ENCODE results near the gene RGS14.

RGS14 gene, protein sequence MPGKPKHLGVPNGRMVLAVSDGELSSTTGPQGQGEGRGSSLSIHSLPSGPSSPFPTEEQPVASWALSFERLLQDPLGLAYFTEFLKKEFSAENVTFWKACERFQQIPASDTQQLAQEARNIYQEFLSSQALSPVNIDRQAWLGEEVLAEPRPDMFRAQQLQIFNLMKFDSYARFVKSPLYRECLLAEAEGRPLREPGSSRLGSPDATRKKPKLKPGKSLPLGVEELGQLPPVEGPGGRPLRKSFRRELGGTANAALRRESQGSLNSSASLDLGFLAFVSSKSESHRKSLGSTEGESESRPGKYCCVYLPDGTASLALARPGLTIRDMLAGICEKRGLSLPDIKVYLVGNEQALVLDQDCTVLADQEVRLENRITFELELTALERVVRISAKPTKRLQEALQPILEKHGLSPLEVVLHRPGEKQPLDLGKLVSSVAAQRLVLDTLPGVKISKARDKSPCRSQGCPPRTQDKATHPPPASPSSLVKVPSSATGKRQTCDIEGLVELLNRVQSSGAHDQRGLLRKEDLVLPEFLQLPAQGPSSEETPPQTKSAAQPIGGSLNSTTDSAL

GRCh38 chr5:177357459-177358351, at the start of gene RGS14:
RGS14 (plus strand) TSS chr5:177357924; CDS start chr5:177358025, 101 bp downstream.
- peak; percentile 56 for DNase-seq

- DNase-seq = no peak
Measured at GRCh38 chr5:177308740-177309139, 49.0 kb upstream of the RGS14 start.

GRCh38 chr5:177309351-177310191, 48.2 kb upstream of the RGS14 start:
- peak; percentile 77 for DNase-seq

DNA sequence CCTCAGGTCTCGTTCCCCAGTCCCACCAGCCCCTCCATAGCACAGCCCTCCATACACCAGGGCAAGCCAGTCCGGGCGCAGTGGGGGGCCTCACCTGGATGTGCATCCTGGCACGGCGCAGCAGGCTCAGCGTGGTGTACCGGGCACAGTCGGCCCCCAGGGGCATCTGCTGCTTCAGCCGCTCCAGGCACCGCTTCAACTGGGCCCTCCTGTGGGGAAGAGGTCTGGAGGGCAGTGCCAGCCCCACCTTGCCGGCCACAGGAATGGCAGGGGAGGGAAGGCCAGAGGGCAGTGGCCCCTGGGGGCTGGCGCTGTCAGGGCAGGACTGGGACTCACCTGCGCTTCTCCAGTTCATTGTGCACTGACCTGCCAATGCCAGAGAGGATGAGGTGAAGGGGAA, 47.4 kb upstream of the RGS14 start:
- no peak for DNase-seq

DNA sequence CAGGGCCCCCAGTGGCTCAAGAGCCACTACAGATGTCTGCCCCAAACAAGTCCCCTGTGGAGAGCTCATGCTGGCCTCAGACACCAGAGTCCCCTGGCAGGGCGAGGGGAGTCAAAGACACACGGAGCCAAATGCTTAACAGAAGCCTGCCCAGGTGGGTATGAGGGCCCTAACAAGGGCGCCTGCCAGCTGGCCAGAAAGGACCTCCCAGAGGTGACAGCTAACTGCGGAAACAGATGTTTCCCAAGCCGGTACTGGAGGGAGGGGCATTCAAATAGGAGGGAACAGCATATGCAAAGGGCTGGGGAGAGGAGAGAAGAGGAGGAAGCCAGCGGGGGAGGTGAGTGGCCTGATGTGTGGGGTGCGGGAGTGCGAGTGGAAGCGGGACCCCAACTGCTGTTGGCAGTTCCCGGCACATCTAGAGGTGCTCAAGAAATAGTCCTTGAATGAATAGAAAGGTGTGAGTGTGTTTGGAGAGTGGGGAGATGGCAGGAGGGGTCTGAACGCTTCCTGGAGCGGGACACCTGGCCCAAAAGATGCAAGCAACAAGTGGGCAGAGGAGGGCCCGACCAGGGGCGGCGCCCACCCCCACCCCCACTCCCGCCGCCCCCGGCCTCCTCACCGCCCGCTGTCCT, 46.9 kb upstream of the RGS14 start:
- no peak for DNase-seq

DNA sequence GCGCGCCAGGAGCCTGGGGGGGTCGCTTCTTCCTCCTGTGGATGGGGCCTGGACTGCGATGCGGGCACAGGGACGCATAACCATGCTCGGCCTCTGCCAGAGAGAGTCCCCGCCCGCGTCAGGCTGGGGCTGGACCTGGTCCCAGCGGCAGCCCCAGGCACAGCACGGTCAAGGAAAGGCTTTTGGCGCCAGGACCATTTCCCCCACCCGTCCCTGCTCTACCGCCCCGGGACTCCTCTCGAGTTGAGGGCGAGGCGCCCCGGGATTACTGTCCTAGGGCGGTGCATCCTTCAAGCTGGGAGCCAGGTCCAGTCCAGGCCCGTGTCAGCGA, 46.4 kb upstream of the RGS14 start:
- no peak for DNase-seq

DNA sequence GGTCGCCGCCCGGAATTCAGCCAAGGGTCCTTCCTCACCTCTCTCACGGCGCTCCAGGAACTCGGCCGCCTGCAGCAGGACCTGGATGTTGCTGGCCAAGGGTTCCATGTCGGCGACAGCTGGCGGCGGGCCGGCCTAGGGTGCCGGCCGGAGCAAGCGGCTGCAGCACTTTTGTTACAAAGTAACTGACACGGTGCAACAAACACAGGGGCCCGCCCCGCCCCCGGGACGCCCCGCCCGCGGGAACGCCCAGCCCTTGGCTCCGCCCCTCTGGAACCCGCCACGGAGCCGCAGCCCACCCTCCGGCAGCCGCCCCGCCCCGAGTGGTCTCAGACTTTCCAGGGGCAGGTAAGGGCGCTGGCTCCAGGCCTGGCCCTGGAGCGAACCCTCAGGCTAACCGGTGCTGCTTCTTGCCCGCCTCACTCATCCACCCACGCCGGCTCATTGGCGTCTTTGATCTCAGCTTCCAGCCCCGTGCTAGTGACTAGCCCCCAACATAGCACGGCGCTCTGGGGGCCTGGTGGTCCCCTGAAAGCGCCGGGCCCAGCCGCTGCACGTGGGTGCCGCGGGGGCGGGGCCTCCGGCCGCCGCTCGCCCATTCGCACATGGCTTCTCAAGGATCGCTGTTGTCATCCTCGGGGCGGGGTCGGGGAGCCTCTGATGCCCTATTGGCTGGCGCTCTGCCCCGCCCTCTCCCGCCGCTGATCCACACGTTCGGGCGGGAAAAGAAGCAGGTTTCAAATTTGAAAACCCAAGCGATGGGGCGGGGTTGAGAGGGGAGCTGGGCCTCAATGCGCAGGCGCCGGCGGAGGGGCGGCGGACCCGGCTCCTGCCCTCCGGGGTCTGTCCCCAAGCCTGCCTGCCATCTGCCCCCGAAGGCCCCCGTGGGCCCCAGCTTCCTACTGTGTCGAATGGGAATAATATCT, 45.7 kb upstream of the RGS14 start, which contains the start of gene MXD3:
Gene MXD3 (minus strand): TSS at position 176 of the 926 bp plus-strand sequence. CDS start 68 bp downstream, at position 108.
- DNase-seq = peak; percentile 98

DNA sequence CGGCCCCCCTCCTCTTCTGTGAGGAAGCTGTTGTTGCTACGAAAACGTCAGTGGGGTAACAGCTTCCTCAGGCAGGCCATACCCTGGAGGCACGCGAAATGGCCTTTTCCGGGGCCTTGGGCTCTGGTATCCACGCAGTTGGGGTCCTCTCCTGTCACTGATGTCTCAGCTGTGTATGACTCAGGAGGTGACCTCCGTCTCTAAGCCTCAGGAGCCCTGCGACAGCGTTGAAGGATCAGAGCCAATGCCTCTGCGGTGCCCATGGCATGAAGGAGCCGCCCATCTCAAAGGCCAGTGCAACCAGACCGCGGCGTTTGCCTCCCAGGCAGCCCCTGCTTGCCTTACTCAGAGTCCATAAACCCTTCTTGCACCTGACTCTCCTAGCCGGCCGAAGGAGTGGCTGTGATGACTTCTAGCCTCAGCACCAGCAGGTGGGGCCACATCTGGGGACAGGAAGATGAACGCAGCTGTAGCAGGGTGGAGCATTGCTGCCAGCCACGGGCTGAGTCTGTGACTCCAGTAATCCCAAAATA, 45.0 kb upstream of the RGS14 start:
- peak; percentile 62 for DNase-seq

- no peak for DNase-seq
Measured at GRCh38 chr5:177313561-177314259, 44.0 kb upstream of the RGS14 start.

DNA sequence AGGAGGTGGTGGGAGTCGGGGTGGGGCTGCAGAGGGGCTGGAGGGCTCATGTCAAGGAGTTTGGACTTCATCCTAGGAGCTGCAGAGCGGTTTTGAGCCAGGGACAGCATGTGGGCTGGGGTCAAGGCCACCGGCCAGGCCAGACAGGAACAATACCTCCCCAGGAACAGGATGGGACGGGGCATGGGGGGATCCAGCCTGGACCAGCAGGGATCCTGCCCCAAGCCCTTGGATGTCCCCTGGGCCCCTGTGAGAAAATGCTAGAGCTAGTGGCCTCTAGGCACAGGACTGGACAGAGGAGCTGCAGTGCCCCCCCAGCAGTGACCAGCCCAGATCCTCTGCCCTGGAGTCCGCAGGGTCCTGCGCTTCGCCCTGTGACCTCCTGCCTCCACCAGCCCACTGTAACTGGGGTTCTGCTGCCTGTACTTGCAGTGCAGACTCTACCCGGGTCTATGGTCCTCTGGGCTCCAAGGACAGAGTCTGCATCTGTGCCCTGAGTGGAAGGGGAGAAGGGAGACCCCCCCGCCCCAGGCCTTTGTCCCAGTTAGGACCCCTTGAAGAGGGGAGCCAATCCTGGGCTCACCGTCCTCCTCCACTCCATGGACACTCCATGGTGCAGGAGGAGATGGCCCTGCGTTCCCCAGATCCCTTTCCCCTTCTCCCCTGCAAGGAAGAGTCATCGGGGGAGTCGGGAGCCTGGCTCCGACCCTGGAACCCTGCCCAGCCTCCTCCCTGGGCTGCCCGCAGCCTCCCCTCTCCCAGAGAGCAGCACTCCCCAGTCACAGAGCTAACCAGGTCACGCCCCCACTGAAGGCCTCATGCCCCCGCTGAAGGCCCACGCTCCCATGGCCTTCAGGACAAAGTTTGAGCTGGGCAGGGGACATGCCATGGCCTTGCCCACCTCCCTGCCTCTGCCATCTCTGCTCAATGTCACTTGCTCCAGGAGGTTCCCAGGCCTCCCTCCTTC, 43.1 kb upstream of the RGS14 start:
- DNase-seq = no peak

GRCh38 chr5:177315411-177315810, 42.3 kb upstream of the RGS14 start:
- DNase-seq = no peak

DNA sequence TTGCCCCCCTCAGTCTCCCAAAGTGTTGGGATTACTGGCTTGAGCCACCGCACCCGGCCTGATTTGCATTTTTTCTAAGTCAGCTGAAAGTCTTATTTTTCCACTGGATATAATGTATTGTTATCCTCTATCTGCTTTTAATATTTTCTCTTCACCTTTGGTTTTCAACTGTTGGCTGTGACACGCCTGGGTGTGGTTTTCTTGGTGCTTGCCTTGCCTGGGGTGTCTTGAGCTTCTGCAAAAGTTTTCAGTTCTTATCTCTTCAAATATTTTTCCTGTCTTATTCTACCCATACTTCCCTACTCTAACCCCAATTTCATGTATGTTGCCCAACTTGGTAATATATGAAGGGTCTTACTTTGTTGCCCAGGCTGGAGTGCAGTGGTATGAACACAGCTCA, 41.7 kb upstream of the RGS14 start:
- DNase-seq = no peak

DNA sequence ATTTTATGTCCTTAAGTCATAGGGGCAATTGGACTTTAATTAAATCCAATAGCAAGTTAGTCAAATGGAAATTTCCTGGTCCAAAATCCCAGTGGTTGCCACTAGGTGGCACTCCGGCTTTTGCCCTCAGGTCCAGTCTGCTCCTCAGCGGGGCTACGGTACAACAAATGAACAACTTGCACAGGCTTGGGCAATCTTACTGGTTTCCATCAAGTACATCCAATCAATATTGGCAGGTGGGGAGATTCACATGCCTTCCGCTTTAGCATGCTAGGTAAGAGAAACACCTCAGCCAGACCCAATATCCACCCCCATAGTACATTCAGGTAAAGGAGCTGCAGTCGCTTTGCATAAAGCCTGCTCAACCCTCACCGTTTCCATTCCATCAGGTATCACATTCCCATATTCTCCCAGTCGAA, 39.8 kb upstream of the RGS14 start:
- DNase-seq = peak; percentile 73

DNA sequence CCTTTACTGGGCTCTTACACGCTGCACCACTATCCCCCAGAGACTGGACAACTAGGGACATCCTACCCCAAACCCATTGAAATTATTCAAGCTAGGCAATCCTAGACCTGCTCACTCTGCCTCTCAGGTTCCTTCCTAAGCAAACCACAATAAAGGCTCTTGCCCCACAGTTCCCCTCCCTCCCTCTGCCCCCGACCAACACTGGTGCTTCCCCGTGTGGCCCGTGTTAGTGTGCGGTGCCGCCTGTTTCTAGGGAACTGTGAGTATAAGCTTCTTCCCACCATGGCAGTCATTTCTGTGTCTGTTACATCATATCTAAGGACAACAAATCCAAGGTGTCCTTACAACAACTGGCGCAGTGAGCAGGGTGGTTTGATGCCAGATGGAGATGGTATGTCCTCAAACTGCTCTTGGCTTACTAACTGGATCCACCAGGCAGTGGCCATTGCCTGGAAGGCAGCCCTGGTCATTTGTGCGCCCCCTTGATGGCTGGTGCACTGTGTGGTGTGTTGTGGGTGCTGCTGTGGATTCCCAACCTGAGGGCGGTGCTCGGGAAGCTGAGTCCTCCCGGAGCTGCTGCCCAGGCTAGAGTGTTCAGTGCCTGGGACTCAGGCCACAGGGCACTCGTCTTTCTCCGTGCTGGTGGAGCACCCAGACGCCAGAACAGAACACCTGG, 37.7 kb upstream of the RGS14 start:
- peak; percentile 32 for DNase-seq

GRCh38 chr5:177320879-177321278, 36.8 kb upstream of the RGS14 start:
- no peak for DNase-seq

DNA sequence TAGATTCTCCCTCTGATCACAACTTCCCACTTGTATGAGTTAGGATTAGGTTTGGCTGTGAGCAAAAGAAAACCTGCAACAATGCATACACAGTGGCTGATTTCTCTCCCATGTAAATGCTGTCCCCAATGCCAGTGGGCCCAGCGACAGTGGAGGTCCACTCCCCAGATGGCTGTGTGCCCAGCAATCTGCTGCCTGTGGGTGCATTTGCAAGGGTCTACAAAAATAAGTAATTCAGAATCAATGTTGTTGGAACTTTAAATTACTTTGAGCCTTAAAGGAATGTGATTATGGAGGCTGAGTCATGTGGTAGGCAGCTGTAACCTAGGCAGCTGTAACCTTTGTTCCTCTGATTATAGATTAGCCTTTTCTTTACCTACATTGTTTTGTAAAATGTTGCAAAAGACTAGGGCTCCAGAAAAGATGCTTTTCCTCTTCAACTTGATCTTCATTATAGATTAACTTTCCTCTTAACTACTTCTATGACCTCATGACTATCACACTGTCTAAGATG, 31.8 kb upstream of the RGS14 start:
- DNase-seq = no peak

DNA sequence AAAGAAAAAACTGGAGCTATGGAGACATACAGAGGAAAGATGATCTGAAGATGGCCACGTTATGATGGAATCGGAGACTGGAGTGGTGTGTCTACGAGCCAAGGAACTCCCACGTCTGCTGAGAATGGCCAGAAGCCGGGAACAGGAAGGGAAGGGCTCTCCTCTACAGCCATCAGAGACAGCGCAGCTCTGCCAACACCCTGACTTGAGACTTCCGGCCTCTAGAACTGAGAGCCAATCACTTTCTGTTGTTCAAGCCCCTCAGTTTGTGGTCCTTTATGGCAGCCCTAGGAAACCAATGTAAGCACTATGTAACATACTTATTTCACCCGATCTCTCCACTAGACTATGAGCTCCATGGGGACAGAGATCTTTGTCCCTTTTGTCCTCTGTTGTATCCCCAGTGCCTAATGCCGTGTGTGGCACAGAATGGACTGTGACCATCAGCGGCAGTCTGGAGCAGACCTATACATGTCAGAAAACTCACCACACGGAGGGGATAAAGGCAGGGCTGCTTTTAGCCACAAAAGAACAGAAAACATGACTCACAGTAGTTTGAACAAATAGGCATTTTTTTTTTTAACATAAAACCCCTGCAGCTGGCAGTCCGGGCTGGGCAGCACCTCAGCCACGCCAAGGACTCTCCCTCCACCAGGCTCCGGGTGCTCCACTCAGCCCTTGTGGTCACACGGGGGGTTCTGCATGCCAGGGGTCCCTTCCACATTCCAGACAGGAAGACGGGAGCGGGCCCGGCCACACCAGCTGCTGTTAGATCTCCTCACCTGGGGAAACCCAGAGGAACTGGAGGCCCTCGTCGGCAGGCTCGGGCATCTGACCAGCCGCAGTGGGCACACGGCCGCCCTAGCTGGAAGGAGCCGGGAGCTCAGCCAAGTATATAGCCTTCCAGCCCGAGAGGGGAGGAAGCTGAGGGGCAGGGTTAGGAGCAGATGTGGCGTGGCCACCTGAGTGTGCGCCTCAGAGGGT, 29.9 kb upstream of the RGS14 start:
- DNase-seq = no peak
